Activated CD8-positive, alpha-beta T cell treated with anti-CD3 and anti-CD28 coated beads for 36 hours (primary cell): ENCODE measurements around the gene ZNF664. TPM values are rescaled to one million over a fixed set of nuclear protein-coding genes. Genes with fewer than 3 reads are reported as not detected.

Source experiments
- ATAC-seq: fragments of 200-7000 bp; cut with Tn5 transposase; one replicate; pipeline ENCODE4 v1.10.0; 2021; ENCODE audit warnings: mild to moderate bottlenecking, moderate library complexity
- CTCF ChIA-PET: fragments of 350-600 bp; sonication (Branson Sonifier 250); formaldehyde crosslinking; loops from one replicate; lab custom pipeline; 2021; ENCODE audit warnings: antibody characterized with exemption; lab: Charles Lee
- POLR2A ChIA-PET: fragments of 350-600 bp; sonication (Branson Sonifier 250); formaldehyde crosslinking; loops from one replicate; lab custom pipeline; 2021; ENCODE audit warnings: antibody characterized with exemption; lab: Charles Lee
- DNase-seq: peaks from one replicate; pipeline ENCODE4 v3.0.0-alpha.2; 2020
- H3K27ac Mint-ChIP-seq: one replicate; pipeline ENCODE4 v1.8.0; 2021; ENCODE audit warnings: mild to moderate bottlenecking, mixed read lengths
- H3K27me3 Mint-ChIP-seq: one replicate; pipeline ENCODE4 v1.8.0; 2021; ENCODE audit warnings: mixed read lengths
- H3K36me3 Mint-ChIP-seq: one replicate; pipeline ENCODE4 v1.8.0; 2021; ENCODE audit warnings: low read depth, mixed read lengths
- H3K4me1 Mint-ChIP-seq: one replicate; pipeline ENCODE4 v1.8.0; 2021; ENCODE audit warnings: low read depth, mixed read lengths
- H3K4me3 Mint-ChIP-seq: one replicate; pipeline ENCODE4 v1.8.0; 2021; ENCODE audit warnings: mild to moderate bottlenecking, moderate library complexity, mixed read lengths
- H3K9me3 Mint-ChIP-seq: one replicate; pipeline ENCODE4 v1.8.0; 2021; ENCODE audit warnings: mixed read lengths
- CTCF ChIP-seq: fragments of 200-600 bp; IDR thresholded peaks from one replicate; pipeline ENCODE4 v1.8.0; 2022; ENCODE audit warnings: antibody characterized with exemption, mild to moderate bottlenecking
- intact Hi-C: fragments of 100-400 bp; cut with micrococcal nuclease; formaldehyde crosslinking; loops from one replicate; pipeline ENCODE4 v1.10.0; 2022
- total RNA-seq, 2 experiments: library from RNA; stranded (reverse); gene quantifications; one replicate each; pipeline ENCODE4 v1.2.3, GENCODE V29; 2021

Gene ZNF664
- total RNA-seq, 2 experiments from 2014 or later: 52.9 to 53.4 TPM

- CTCF ChIA-PET: interaction anchor here (1.1 to 1.2 kb wide), 2 partner anchors 17 to 20 kb away, joined by 3 to 6 read pairs; no protein-coding TSS in a partner anchor
- no peak for TF ChIP-seq CTCF
Measured at GRCh38 chr12:124015494-124016461, 42.8 kb downstream of the ZNF664 start.

GRCh38 chr12:124017064-124017463 lies 44.0 kb downstream of the ZNF664 start:
- intact Hi-C loops: no loop called here
- Mint-ChIP-seq H3K27ac (no peak overlapping the region), H3K36me3 (peaks cover 12% of the 10 kb centered on the region), H3K4me3 (no peak overlapping the region), H3K9me3 (no peaks in the 10 kb centered on the region), H3K27me3 (no peaks in the 10 kb centered on the region), H3K4me1 (peaks cover 3% of the 10 kb centered on the region)
- ATAC-seq (no peak), DNase-seq (no peak)
- ChIA-PET CTCF (interaction anchor here (1.0 kb wide), 1 partner anchor 18 kb away, joined by 3 read pairs; no protein-coding TSS in a partner anchor), POLR2A (interaction anchor here (1.4 kb wide), 1 partner anchor 60 kb away, joined by 4 read pairs; no protein-coding TSS in a partner anchor)
- TF ChIP-seq CTCF: no peak

More at GRCh38 chr12:124015494-124016461, 42.8 kb downstream of the ZNF664 start:
- POLR2A ChIA-PET: interaction anchor here (1.4 kb wide), 1 partner anchor 62 kb away, joined by 4 read pairs; no protein-coding TSS in a partner anchor
- Mint-ChIP-seq H3K27ac (no peak overlapping the region), H3K4me1 (peaks cover 3% of the 10 kb centered on the region), H3K9me3 (no peaks in the 10 kb centered on the region), H3K27me3 (no peaks in the 10 kb centered on the region), H3K36me3 (peaks cover 20% of the 10 kb centered on the region), H3K4me3 (no peak overlapping the region)
- intact Hi-C loops: no loop called here
- no peak for ATAC-seq
- DNase-seq: no peak

- Mint-ChIP-seq H3K9me3 (no peaks in the 10 kb centered on the region), H3K4me1 (peaks cover 3% of the 10 kb centered on the region), H3K36me3 (no peaks in the 10 kb centered on the region), H3K27ac (no peak overlapping the region), H3K27me3 (no peaks in the 10 kb centered on the region), H3K4me3 (no peak overlapping the region)
- POLR2A ChIA-PET: no interaction called here
- ATAC-seq: no peak
- CTCF ChIA-PET: no interaction called here
- intact Hi-C loops: no loop called here
- no peak for TF ChIP-seq CTCF
- DNase-seq: no peak
Measured at GRCh38 chr12:124018539-124018938, 45.5 kb downstream of the ZNF664 start.

GRCh38 chr12:124019115-124019514 lies 46.1 kb downstream of the ZNF664 start:
- no peaks in the 10 kb centered on the region for H3K9me3 Mint-ChIP-seq
- ChIA-PET CTCF (interaction anchor here (1.3 kb wide), 1 partner anchor 13 kb away, joined by 3 read pairs; no protein-coding TSS in a partner anchor), POLR2A (no interaction called here)
- no peak for TF ChIP-seq CTCF
- H3K27ac Mint-ChIP-seq: no peak overlapping the region
- intact Hi-C loops: no loop called here
- H3K4me3 Mint-ChIP-seq: no peak overlapping the region
- H3K4me1 Mint-ChIP-seq: peaks cover 3% of the 10 kb centered on the region
- H3K36me3 Mint-ChIP-seq: no peaks in the 10 kb centered on the region
- no peak for DNase-seq
- no peaks in the 10 kb centered on the region for H3K27me3 Mint-ChIP-seq
- ATAC-seq: no peak

- no peaks in the 10 kb centered on the region for H3K9me3 Mint-ChIP-seq
- H3K4me3 Mint-ChIP-seq: no peak overlapping the region
- no peaks in the 10 kb centered on the region for H3K27me3 Mint-ChIP-seq
- no peak overlapping the region for H3K27ac Mint-ChIP-seq
- H3K36me3 Mint-ChIP-seq: no peaks in the 10 kb centered on the region
- POLR2A ChIA-PET: interaction anchor here (0.7 kb wide), 2 partner anchors 12 to 583 kb away, joined by 3 to 4 read pairs; no protein-coding TSS in a partner anchor
- intact Hi-C loops: no loop called here
- CTCF ChIA-PET: interaction anchor here (0.6 to 1.3 kb wide), 3 partner anchors 12 to 285 kb away, joined by 3 read pairs; no protein-coding TSS in a partner anchor
- DNase-seq: no peak
- TF ChIP-seq CTCF: no peak
- H3K4me1 Mint-ChIP-seq: no peaks in the 10 kb centered on the region
- ATAC-seq: no peak
Measured at GRCh38 chr12:124020514-124020949, 47.5 kb downstream of the ZNF664 start.
